Middle frontal gyrus (tissue), 1 donor: ENCODE measurements around the gene LAMA2.
"Not testable (repeated sequence)": the region's sequence is repeated elsewhere in the genome, so short reads cannot be mapped to it uniquely, and the experiment has no call there.

ENCODE experiments used
- DNase-seq: peaks from one replicate; pipeline ENCODE4 v3.0.0-alpha.2; 2015; ENCODE audit warnings: low spot score; ENCODE audit errors: extremely low spot score

LAMA2 gene

GRCh38 chr6:129117355-129117754 is 234.4 kb downstream of the LAMA2 start:
- DNase-seq: no peak

GRCh38 chr6:129120856-129121638 is 238.1 kb downstream of the LAMA2 start:
- DNase-seq: no peak

DNA sequence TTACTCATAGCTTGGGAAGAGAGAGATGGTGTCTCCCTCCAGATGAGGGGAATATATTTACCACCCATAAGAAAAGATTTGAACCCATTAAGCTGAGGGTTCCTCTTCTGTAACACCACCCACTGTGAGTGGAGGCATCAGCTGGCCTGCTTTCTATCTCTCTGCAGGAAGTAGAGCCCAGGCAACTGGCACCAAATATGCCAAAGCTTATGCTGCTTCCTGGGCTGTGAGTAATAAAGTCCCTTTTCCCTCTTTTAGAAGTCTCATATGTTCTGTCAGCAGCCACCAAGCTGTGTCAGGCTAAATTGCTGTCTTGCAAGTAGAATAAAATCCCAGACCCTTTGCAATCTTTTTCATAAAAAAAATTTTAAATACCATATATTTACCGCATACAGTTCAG is 241.4 kb downstream of the LAMA2 start:
- no peak for DNase-seq

DNA sequence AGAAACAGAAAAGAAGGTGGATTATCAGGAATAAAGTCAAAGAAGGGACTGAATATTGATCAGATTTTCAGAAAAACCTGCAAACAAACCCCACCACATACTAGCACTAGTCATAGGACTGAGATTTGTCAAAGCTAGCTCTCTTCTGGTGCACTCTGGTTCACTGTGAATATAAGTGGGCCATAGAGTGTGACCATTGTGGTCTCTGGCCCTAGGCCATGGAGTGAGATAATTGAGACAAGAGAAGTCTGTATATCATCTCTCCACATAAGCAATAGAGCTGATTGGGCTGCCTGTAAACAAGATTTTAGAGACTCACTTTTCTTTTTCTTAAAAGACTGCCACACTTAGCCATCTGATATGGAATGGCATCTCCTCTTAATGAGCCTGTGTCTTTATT is 247.2 kb downstream of the LAMA2 start:
- no peak for DNase-seq

DNA sequence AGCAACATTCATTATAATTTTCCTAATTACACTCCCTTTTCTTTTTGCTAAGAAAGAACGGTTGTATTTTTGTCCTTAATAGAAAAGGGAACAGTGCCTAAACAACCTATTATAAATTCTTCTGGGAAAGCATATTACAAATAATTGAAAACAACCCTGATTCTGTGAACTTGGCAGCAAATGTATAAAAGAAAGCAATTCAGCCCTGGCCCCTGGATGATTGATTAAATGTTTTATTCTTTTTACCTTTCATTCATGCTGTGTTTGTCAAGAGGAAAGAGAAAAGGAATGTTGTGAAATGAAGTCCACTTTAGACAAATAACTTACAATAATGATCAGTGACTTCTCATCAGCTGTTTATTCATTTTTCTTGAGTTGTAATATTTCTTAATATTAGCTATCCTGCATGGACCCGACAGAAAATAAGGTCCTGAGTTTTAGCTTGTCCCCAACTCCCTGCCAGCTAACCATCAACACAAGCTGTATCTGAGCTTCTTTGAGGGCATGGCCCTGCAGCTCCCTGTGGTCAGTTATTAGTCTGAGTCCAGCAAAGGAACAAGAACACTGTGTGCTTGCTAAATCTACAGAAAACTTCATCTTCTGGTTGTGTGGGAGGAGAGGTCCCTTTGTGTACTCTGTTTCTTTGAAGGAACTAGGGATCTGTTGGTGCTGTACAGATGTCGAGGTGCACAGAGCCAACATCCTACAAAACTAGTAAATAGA is 248.2 kb downstream of the LAMA2 start:
- no peak for DNase-seq

DNA sequence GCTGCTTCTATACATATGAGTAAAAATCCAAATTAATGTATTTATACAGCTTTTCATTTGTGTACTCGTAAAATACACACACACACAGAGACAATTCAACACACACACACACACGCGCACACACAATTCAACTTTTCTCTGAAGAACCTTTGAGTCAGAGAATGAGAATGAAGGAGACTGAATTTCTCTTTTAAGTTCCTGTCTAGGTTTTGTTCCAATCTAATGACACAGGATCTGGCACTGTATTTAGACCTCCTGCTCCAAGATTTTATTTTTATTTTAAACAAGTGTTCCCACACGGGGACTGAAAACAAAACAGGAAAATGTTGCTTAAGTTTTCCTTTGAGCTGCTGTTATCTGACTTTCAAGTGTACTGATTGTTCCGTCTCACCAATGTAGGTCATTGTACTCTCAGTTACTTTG is 250.8 kb downstream of the LAMA2 start:
- DNase-seq: no peak

- no peak for DNase-seq
These were observed 251.6 kb downstream of the LAMA2 start for GRCh38 chr6:129134535-129134934.

DNA sequence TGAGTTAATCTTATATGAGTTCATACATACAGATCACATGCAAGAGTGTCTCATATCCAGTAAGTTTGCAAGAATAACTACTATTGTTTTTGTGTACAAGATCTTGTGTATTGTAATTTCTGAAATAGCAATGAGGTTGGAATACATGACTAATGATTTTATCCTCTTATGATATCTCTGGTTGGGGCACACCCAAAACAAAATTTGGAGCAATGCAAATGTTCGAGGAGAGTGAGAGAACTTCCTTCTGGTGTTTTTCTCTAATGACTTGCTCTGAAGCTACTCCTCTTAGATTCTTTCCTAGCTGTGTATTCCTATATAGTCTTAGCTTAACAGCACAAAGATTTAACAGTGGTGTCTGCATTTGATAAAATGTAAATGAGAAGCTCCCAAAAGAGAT is 252.5 kb downstream of the LAMA2 start:
- no peak for DNase-seq

DNA sequence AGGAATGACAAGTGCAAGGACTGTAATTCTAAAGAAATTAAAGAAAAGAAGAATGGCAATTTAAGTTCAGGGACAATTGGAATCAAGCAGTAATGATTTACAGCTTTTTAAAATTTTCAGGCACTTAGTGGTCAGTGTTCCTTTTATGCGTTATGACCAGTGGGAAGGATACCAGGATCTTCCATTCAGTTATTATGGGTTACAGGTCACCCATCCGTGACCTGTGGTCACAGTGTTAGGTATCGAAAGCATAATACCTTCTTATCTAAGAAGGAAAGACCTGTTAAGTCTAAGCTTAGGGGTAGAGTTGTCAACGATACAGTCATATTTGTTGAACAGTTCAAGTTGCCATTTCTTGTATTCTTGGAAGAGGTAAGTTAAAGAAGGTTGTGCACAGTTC is 253.8 kb downstream of the LAMA2 start:
- DNase-seq: no peak

DNA sequence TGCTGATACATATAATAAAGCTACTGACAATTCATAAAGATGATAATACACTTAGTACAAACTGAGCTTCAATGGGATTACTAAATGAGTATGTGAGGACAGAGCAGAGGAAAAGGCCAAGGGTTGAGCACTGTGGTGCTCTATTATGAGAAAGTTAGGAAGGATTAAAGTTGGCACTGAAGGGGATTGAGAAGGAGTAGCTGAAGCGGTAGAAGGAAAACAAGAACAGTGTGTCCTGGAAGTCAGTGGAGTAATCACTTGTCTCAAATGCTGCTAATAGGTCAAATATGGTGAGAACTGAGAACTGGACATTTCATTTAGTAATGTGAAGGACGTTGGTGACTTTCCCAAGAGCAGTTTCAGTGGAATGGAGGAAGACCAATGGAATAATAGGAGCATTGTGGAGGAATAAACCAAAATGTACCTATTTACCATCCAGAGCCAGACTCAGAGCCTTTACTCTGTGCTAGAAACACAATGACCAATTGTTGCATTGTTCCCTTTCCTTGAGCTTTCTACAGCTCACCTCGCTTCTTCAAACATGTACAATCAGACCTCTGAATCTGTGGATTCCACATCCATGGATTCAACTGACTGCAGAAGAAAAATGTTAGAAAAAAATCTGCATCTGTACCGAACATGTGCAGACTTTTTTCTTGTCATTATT is 255.9 kb downstream of the LAMA2 start:
- DNase-seq: no peak

DNA sequence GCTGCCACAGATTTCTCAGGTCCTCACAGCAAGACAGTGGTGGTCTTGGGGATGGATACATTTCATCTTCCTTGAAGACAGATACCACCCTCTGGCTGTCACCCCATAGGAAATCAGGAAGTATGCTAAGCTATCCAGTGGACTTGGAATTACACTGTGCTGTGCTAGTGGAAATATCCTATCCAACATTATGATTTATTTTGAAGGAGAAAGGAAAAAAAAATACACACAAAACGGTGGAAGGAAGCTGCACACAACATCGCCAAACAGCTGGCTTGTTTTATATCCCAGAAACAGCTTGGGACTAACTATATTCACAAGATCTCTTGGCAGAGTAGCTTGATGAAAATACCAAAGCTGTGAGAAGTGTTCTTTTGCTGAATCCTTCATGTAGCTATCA is 257.6 kb downstream of the LAMA2 start:
- no peak for DNase-seq

DNA sequence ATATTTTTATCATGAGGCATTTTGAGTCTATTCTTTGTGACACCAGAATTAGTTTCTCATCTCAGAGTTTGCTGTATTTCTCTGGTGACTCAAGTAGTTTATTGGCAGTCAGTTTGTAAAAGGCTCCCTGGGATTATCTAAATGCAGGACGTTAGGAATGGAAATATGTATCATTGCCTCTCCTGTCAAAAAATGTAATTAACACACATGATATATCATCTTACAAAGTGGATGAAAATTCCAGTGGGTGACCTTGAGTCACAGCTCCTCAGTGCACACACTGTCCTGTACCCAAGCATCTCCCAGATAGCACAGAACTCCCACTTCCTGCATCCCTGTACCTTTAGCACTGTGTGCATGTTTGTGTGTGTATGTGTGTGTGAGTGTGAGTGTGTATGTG is 258.6 kb downstream of the LAMA2 start:
- DNase-seq: no peak

DNA sequence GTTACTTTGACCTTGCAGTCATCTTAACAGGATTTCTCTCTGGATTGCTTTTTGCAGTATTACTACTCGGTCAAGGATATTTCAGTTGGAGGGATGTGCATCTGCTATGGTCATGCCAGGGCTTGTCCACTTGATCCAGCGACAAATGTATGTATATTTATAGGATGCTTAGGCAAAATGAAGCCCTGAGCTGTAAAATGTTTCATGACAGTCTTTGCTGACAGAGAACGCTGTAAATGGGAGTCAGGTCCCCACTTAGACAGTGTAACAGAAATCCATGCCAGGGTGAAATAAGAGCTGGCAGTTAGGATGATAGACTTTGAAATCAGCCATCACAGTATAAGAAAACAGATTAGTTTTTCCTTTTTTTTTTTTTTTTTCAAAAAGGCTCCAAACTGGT is 264.0 kb downstream of the LAMA2 start:
- no peak for DNase-seq

- no peak for DNase-seq
These were observed 267.6 kb downstream of the LAMA2 start for GRCh38 chr6:129150507-129150906.

- no peak for DNase-seq
These were observed 270.3 kb downstream of the LAMA2 start for GRCh38 chr6:129153257-129153656.

DNA sequence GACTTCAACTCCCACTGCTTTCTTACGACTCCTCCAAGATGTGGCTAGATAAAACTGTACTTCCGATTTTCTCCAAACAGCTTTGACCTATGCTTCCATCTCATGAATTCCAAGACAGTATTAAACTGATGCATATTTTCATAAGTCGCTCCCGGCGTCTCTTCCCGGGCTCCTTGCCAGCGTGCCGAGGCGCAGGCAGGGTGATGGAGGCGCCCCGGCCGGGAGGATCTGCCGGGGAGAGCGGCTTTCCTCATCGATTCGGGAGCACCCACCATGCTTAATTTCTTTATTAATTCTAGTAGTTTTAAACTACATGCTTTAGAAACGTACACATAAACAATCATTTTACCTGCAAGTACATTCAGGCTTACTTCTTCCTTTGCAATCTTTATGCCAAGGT is 276.3 kb downstream of the LAMA2 start:
- DNase-seq: not testable (repeated sequence)

GRCh38 chr6:129162605-129163004 is 279.7 kb downstream of the LAMA2 start:
- DNase-seq: no peak

GRCh38 chr6:129163551-129163950 is 280.6 kb downstream of the LAMA2 start:
- no peak for DNase-seq

- no peak for DNase-seq
These were observed 281.1 kb downstream of the LAMA2 start for GRCh38 chr6:129164032-129164431.

DNA sequence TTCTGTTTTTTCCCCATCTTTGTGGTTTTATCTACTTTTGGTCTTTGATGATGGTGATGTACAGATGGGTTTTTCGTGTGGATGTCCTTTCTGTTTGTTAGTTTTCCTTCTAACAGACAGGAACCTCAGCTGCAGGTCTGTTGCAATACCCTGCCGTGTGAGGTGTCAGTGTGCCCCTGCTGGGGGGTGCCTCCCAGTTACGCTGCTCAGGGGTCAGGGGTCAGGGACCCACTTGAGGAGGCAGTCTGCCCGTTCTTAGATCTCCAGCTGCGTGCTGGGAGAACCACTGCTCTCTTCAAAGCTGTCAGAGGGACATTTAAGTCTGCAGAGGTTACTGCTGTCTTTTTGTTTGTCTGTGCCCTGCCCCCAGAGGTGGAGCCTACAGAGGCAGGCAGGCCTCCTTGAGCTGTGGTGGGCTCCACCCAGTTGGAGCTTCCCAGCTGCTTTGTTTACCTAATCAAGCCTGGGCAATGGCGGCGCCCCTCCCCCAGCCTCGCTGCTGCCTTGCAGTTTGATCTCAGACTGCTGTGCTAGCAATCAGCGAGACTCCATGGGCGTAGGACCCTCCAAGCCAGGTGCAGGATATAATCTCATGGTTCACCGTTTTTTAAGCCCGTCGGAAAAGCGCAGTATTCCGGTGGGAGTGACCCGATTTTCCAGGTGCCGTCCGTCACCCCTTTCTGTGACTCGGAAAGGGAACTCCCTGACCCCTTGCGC is 289.5 kb downstream of the LAMA2 start:
- DNase-seq: not testable (repeated sequence)

DNA sequence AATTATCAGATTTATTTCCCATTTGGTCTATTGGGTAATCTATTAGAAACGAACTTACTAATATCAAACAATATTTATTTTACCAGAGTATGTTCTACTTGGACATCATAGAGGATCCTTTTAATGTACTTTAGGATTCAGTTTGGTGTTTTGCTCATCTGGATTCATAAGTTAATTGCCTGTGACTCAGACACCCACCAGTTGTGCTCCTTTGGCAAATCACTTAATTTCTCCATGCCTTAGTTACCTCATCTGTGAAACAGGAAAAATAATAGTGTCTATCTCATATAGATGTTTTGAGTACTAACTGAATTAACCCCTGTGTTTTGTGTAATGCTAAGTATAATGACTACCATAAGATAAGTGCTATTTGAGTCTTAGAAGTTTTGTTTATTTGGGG is 292.1 kb downstream of the LAMA2 start:
- no peak for DNase-seq

DNA sequence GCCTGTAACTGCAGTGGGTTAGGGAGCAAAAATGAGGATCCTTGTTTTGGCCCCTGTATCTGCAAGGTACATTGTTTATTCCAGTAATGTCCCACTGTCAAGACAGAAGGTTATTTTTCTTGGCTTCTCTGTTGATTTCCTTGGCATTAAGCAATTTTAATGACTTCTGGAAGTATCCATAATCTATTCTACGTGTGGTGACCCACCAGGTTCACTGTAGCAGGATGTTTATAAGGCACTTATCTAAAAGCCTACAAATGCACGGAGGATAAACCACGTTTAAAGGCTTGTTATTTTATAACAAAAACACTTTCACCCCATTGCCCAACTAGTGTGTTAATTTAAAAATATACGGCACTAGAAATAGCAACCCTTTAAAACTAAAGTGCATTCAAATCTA is 294.9 kb downstream of the LAMA2 start:
- no peak for DNase-seq
